ENCODE measurements around the gene LACC1.
A peak's percentile ranks its signal among the peaks of the same experiment; 100 is the strongest.

The LACC1 gene

DNA sequence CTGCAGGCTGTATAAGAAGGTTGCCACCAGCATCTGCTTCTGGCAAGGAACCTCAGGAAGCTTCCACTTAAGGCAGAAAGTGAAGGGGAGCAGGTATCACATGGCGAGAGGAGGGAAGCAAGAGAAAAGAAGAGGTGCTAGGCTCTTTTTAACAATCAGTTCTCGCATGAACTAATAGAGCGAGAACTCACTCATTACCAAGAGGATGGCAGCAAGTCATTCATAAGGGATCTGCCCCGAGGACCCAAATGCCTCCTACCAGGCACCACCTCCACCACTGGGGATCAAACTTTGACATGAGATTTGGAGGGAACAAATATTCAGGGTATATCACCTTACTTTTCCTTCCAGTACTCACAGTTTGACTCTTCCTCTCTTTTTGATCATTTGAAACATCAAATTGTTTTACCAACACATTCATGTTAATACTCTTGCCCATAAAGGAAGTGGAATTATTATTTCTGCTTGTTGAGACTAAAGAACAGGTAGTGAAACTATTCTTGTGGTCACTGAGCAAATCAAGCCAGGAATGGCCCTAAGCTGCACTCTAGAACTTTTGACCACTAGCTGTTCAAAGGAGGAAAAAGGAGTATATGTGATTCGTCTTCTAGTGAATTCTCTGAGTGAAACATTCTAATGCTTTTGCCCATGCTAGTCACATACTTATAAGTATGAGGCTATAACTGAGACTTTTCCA, 45.0 kb downstream of the LACC1 start:
- no peak for DNase-seq (ENCODE audit: low read depth)
- H3K4me3 ChIP-seq (ENCODE audit: low read length) = no peak overlapping the region
- TF ChIP-seq CTCF (conservative IDR thresholded peaks at IDR 0.05; ENCODE audit: low read length) = no peak

- no peak for TF ChIP-seq CTCF (conservative IDR thresholded peaks at IDR 0.05; ENCODE audit: low read length)
- no peak overlapping the region for H3K4me3 ChIP-seq (ENCODE audit: low read length)
- DNase-seq (ENCODE audit: low read depth) = no peak
Measured at GRCh38 chr13:43929947-43930346, 50.2 kb downstream of the LACC1 start.

GRCh38 chr13:43933378-43933777, 53.7 kb downstream of the LACC1 start:
- TF ChIP-seq CTCF (conservative IDR thresholded peaks at IDR 0.05; ENCODE audit: low read length) = no peak
- no peak for DNase-seq (ENCODE audit: low read depth)
- no peak overlapping the region for H3K4me3 ChIP-seq (ENCODE audit: low read length)

DNA sequence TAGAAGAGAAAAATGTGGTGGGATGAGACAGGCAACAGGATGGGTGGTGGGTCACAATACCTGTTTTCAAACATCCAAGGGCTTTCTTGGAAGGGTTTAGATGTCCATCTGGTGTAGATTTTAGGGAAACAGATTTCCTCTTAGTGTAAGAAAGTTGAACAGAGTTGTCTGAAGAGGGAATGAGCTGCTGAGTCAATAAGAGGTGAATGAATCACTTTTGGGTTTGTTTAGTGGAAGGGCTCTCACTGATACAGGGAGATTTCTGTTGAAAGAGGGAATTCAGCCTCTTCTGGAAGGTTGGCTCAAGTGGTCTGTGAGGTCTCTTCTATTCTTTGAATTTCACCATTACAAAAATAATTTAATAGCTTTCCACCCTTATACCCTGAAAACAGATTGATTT, 54.6 kb downstream of the LACC1 start:
- H3K4me3 ChIP-seq (ENCODE audit: low read length) = no peak overlapping the region
- TF ChIP-seq CTCF (conservative IDR thresholded peaks at IDR 0.05; ENCODE audit: low read length) = no peak
- DNase-seq (ENCODE audit: low read depth) = no peak

DNA sequence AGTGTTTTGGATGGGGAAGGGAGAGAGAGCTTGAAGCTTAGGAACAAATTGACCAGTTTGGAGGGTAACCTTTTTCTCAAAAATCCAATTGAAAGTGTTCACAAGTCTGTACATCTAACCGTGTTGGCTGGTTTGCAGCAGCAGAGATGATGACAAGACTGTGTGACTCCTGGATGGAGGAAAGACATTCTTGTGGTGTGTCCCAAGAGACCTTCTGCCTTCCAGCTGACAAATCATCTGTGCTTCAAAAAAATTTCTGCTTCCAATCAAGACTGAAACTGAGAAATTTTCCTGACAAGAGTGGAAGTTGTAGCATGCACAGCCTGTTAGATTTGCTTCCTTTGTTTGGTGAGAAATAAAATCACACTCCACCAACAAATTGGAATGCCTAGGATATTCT, 56.2 kb downstream of the LACC1 start:
- no peak overlapping the region for H3K4me3 ChIP-seq (ENCODE audit: low read length)
- TF ChIP-seq CTCF (conservative IDR thresholded peaks at IDR 0.05; ENCODE audit: low read length) = no peak
- peak; percentile 72 for DNase-seq (ENCODE audit: low read depth)

DNA sequence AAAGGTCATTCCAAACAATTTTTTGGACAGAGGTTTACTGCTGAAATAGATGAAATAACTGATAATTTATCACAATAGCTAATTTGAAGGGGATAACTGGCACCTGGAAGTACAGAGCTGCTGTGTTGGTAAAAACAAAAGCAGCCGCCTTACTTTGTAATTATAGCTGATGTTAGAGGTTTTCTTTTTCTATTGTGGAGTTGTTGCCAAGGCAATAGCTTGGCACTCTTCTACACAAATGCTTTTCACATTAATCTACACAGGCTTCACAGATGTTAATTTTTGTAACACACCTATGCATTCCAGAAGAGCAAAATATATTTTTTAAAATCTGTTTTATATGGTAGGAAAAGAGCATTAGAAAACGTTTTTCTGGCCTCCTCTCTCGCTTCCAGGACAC, 56.9 kb downstream of the LACC1 start:
- no peak for TF ChIP-seq CTCF (conservative IDR thresholded peaks at IDR 0.05; ENCODE audit: low read length)
- no peak overlapping the region for H3K4me3 ChIP-seq (ENCODE audit: low read length)
- DNase-seq (ENCODE audit: low read depth) = peak; percentile 33

DNA sequence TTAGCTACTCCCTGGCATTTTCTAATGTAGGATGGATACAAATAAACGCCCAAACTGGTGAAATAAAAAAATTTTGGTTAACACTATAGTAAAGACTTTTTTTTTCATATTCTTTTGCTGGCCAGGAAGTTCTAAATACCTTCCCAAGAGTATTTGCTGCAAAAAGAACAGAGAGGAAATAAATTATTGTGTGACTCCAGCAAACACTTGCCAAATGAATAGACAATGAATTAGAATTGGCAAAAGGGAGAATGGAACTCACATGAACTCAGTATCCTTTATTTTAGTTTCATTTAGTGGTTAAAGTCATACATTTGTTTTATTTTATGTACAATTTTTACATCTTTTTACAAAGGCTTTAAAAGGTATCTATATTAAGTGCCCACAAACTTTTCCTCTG, 58.1 kb downstream of the LACC1 start:
- no peak for TF ChIP-seq CTCF (conservative IDR thresholded peaks at IDR 0.05; ENCODE audit: low read length)
- H3K4me3 ChIP-seq (ENCODE audit: low read length) = no peak overlapping the region
- no peak for DNase-seq (ENCODE audit: low read depth)
